ENCODE data around the gene CYRIA. TPM values are rescaled to one million over a fixed set of nuclear protein-coding genes. Genes with fewer than 3 reads are reported as not detected.

Gene CYRIA
- 2.8 and 3.7 TPM in 2 replicates for total RNA-seq

GRCh38 chr2:16665748-16666448 lies at the start of gene CYRIA:
Gene CYRIA (minus strand): TSS chr2:16665834. CDS start chr2:16588119, 77,715 bp downstream.

